GM13977 (cell line): Measurements from ENCODE around the gene PYM1.

Experiments
- DNase-seq: peaks from one replicate; pipeline ENCODE4 v3.0.0; 2012; ENCODE audit warnings: low spot score
- CTCF ChIP-seq: IDR thresholded peaks from 2 replicates; pipeline ENCODE4 v1.5.1; 2012; ENCODE audit warnings: mild to moderate bottlenecking, control low read depth; ENCODE audit not compliant: insufficient read depth; ENCODE audit errors: extremely low read depth, missing control alignments
- in situ Hi-C: fragments of 300-500 bp; cut with MboI; formaldehyde crosslinking; loops from one replicate; pipeline ENCODE4 v1.12.0; 2022; ENCODE audit warnings: low sequenced_read_pairs, low pct_unique_long_range_greater_than_20kb, mixed read lengths, inconsistent platforms; ENCODE audit not compliant: unreplicated experiment

Gene PYM1

GRCh38 chr12:55915482-55915859 lies 12.2 kb downstream of the PYM1 start:
- in situ Hi-C loops = no loop called here
- no peak for DNase-seq
- TF ChIP-seq CTCF = no peak

GRCh38 chr12:55912908-55913307 lies 14.8 kb downstream of the PYM1 start:
- TF ChIP-seq CTCF = no peak
- no peak for DNase-seq
- in situ Hi-C loops = no loop called here

GRCh38 chr12:55909513-55909884 lies 18.2 kb downstream of the PYM1 start:
- in situ Hi-C loops = no loop called here
- DNase-seq = no peak
- no peak for TF ChIP-seq CTCF

- no peak for TF ChIP-seq CTCF
- DNase-seq = no peak
- in situ Hi-C loops = no loop called here
These were observed 18.8 kb downstream of the PYM1 start for GRCh38 chr12:55908726-55909512.

GRCh38 chr12:55906056-55906455 lies 21.6 kb downstream of the PYM1 start:
- no peak for DNase-seq
- in situ Hi-C loops = no loop called here
- TF ChIP-seq CTCF = no peak

GRCh38 chr12:55901881-55902490 lies 25.7 kb downstream of the PYM1 start:
- in situ Hi-C loops = no loop called here
- no peak for TF ChIP-seq CTCF
- no peak for DNase-seq
